ENCODE measurements around the gene VSTM4.

The VSTM4 gene

GRCh38 chr10:49040601-49041000, 74.7 kb downstream of the VSTM4 start:
- no peak for DNase-seq (ENCODE audit: low read depth, low spot score)

GRCh38 chr10:49039409-49039808, 75.9 kb downstream of the VSTM4 start:
- DNase-seq (ENCODE audit: low read depth, low spot score) = no peak

- DNase-seq (ENCODE audit: low read depth, low spot score) = no peak
Observed at GRCh38 chr10:49038711-49039110, 76.6 kb downstream of the VSTM4 start.

GRCh38 chr10:49037187-49037586, 78.1 kb downstream of the VSTM4 start:
- DNase-seq (ENCODE audit: low read depth, low spot score) = no peak

- DNase-seq (ENCODE audit: low read depth, low spot score) = no peak
Observed at GRCh38 chr10:49036638-49037037, 78.7 kb downstream of the VSTM4 start.

GRCh38 chr10:49035920-49036319, 79.4 kb downstream of the VSTM4 start:
- no peak for DNase-seq (ENCODE audit: low read depth, low spot score)

GRCh38 chr10:49034925-49035324, 80.4 kb downstream of the VSTM4 start:
- DNase-seq (ENCODE audit: low read depth, low spot score) = no peak

- DNase-seq (ENCODE audit: low read depth, low spot score) = no peak
Observed at GRCh38 chr10:49033939-49034338, 81.4 kb downstream of the VSTM4 start.

GRCh38 chr10:49029666-49030065, 85.7 kb downstream of the VSTM4 start:
- no peak for DNase-seq (ENCODE audit: low read depth, low spot score)

- no peak for DNase-seq (ENCODE audit: low read depth, low spot score)
Observed at GRCh38 chr10:49028639-49029038, 86.7 kb downstream of the VSTM4 start.

- DNase-seq (ENCODE audit: low read depth, low spot score) = no peak
Observed at GRCh38 chr10:49025347-49025983, 89.9 kb downstream of the VSTM4 start.

GRCh38 chr10:49024484-49024883, 90.8 kb downstream of the VSTM4 start:
- DNase-seq (ENCODE audit: low read depth, low spot score) = no peak

GRCh38 chr10:49023752-49024151, 91.6 kb downstream of the VSTM4 start:
- no peak for DNase-seq (ENCODE audit: low read depth, low spot score)

- DNase-seq (ENCODE audit: low read depth, low spot score) = no peak
Observed at GRCh38 chr10:49023071-49023470, 92.3 kb downstream of the VSTM4 start.

- DNase-seq (ENCODE audit: low read depth, low spot score) = no peak
Observed at GRCh38 chr10:49021685-49022084, 93.6 kb downstream of the VSTM4 start.

GRCh38 chr10:49015700-49016099, 99.6 kb downstream of the VSTM4 start:
- no peak for DNase-seq (ENCODE audit: low read depth, low spot score)

- DNase-seq (ENCODE audit: low read depth, low spot score) = no peak
Observed at GRCh38 chr10:49012603-49013002, 102.7 kb downstream of the VSTM4 start.

GRCh38 chr10:49011756-49012155, 103.6 kb downstream of the VSTM4 start:
- no peak for DNase-seq (ENCODE audit: low read depth, low spot score)

GRCh38 chr10:49010865-49011264, 104.5 kb downstream of the VSTM4 start:
- no peak for DNase-seq (ENCODE audit: low read depth, low spot score)

GRCh38 chr10:49010295-49010694, 105.0 kb downstream of the VSTM4 start:
- DNase-seq (ENCODE audit: low read depth, low spot score) = no peak

- no peak for DNase-seq (ENCODE audit: low read depth, low spot score)
Observed at GRCh38 chr10:49009199-49009979, 105.9 kb downstream of the VSTM4 start.

- no peak for DNase-seq (ENCODE audit: low read depth, low spot score)
Observed at GRCh38 chr10:49008505-49009198, 106.7 kb downstream of the VSTM4 start.

- no peak for DNase-seq (ENCODE audit: low read depth, low spot score)
Observed at GRCh38 chr10:49008091-49008490, 107.2 kb downstream of the VSTM4 start.
